ENCODE measurements around the gene TRIM16. TPM values are rescaled to one million over a fixed set of nuclear protein-coding genes. Genes with fewer than 3 reads are reported as not detected.

The TRIM16 gene
- total RNA-seq, 2 donors from 2014 or later: 15.0 to 26.3 TPM

DNA sequence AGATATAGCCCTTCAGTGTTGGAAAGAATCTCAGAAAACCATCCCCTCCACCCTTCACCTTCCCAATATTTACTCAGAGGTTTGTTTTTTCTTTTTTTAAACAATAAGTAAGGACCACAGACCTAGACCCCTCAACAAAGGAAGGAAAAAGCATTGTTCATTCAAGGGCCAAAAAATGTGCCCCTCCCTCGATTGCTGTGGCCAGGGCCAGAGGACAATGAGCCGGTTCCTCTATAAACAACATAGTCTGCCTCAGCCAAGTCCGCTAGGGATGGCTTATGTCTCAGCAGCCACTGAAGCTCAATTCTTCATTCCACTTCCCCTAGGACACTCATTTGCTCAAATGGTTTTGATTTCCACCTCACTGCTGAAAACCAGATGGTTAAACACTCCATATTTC lies 24.0 kb downstream of the TRIM16 start:
- no peak overlapping the region for H3K4me3 ChIP-seq
- H3K4me1 ChIP-seq (ENCODE audit: control insufficient read depth in 1 of 2, low read depth in 2 of 2): no peaks in the 10 kb centered on the region
- H3K27me3 ChIP-seq (replicated peaks; ENCODE audit: insufficient read depth): no peaks in the 10 kb centered on the region
- no peaks in the 10 kb centered on the region for H3K9me3 ChIP-seq
- no peak for ATAC-seq (ENCODE audit: insufficient number of reproducible peaks, low FRiP score, low read depth)
- H3K27ac ChIP-seq: no peak overlapping the region
- DNase-seq (ENCODE audit: low spot score): no peak
- TF ChIP-seq, protein P1, sequence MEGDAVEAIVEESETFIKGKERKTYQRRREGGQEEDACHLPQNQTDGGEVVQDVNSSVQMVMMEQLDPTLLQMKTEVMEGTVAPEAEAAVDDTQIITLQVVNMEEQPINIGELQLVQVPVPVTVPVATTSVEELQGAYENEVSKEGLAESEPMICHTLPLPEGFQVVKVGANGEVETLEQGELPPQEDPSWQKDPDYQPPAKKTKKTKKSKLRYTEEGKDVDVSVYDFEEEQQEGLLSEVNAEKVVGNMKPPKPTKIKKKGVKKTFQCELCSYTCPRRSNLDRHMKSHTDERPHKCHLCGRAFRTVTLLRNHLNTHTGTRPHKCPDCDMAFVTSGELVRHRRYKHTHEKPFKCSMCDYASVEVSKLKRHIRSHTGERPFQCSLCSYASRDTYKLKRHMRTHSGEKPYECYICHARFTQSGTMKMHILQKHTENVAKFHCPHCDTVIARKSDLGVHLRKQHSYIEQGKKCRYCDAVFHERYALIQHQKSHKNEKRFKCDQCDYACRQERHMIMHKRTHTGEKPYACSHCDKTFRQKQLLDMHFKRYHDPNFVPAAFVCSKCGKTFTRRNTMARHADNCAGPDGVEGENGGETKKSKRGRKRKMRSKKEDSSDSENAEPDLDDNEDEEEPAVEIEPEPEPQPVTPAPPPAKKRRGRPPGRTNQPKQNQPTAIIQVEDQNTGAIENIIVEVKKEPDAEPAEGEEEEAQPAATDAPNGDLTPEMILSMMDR (IDR thresholded peaks at IDR 0.05): no peak
- no peaks in the 10 kb centered on the region for H3K36me3 ChIP-seq

DNA sequence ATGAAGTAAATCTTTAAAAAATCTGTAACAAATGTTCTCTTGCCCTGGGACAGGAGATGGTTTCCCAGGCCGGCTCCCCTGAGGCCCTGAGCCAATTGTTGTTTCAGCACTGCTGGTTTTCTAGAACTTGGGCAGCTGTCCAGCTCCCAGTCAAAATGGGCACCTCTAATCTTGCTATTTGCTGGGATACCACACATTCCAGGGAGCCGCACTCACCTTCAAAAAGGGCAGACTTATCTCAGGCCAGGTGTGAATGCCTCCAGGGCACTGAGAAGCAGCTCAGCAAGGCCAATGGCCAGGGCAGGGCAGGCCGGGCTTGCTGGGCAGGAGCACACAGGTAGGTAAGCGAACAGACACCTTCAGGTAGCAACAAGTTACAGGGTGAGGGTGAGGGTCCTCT lies 24.4 kb downstream of the TRIM16 start:
- H3K9me3 ChIP-seq: no peaks in the 10 kb centered on the region
- no peak overlapping the region for H3K4me3 ChIP-seq
- ATAC-seq (ENCODE audit: insufficient number of reproducible peaks, low FRiP score, low read depth) (no peak), DNase-seq (ENCODE audit: low spot score) (no peak)
- no peaks in the 10 kb centered on the region for H3K36me3 ChIP-seq
- H3K4me1 ChIP-seq (ENCODE audit: control insufficient read depth in 1 of 2, low read depth in 2 of 2): no peaks in the 10 kb centered on the region
- TF ChIP-seq, protein P1 (IDR thresholded peaks at IDR 0.05): no peak
- no peaks in the 10 kb centered on the region for H3K27me3 ChIP-seq (replicated peaks; ENCODE audit: insufficient read depth)
- H3K27ac ChIP-seq: no peak overlapping the region

DNA sequence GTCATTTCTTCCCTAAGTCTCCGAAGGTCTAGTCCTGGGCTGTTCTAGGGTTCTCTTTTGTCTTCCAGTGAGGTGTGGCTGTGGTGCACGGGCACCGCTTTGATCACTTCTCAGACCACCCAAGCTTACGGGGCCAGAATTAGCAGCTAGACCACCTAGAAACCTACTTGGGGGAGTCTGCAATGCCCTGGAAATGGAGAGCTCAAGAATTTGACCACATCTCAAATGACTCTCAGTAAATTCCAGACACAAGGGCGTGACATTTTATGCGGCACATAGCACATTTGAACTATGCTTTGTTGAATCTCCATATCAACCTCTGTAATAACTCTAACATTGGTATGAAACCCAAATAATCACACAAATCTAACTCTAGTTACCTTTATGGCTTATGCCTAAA lies 24.9 kb downstream of the TRIM16 start:
- Histone ChIP-seq H3K4me3 (no peak overlapping the region), H3K27me3 (replicated peaks; ENCODE audit: insufficient read depth) (no peaks in the 10 kb centered on the region), H3K27ac (no peak overlapping the region), H3K9me3 (no peaks in the 10 kb centered on the region), H3K36me3 (no peaks in the 10 kb centered on the region), H3K4me1 (ENCODE audit: control insufficient read depth in 1 of 2, low read depth in 2 of 2) (no peaks in the 10 kb centered on the region)
- no peak for ATAC-seq (ENCODE audit: insufficient number of reproducible peaks, low FRiP score, low read depth)
- DNase-seq (ENCODE audit: low spot score): no peak
- TF ChIP-seq, protein P1 (IDR thresholded peaks at IDR 0.05): no peak

DNA sequence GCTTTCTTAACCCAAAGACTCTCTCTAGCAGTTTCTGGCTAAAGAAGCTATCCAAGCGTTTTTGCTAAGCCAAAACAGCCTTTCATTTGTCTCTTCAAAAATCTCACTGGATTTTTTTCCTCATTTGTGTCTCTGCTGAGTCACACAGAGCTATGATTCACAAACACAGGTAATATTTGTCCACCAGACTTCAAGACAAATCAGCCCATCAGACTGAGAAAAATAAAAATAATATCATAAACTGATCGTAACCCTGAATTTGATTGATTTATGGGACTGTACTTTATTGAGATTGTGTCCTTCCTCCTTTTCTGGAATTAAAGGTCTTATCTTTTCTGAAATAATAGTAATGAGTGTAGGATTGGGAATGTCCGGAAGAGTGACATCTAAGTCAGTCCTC lies 25.8 kb downstream of the TRIM16 start:
- H3K9me3 ChIP-seq: no peaks in the 10 kb centered on the region
- TF ChIP-seq, protein P1 (IDR thresholded peaks at IDR 0.05): no peak

DNA sequence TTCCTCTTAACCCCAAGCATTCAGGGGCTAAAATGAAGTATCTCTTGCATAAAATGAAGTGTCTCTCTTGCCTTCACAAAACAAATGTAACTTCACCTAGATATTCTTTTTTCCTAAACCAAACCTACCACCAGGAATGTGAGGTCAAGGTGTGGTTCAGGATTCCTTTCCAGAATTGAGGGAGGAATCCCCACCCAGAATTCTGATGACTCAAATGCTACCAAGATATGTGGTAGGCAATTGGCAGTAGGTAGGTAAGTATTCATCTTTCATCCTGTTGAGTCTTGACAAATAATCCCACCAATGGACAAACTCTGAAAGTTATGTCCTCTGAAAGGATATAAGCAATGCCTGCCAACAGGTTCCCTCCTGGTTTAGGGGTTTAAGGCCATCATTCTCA lies 26.2 kb downstream of the TRIM16 start:
- no peaks in the 10 kb centered on the region for H3K36me3 ChIP-seq
- no peaks in the 10 kb centered on the region for H3K27me3 ChIP-seq (replicated peaks; ENCODE audit: insufficient read depth)
- no peaks in the 10 kb centered on the region for H3K9me3 ChIP-seq
- TF ChIP-seq, protein P1 (IDR thresholded peaks at IDR 0.05): no peak
- ATAC-seq (ENCODE audit: insufficient number of reproducible peaks, low FRiP score, low read depth) (no peak), DNase-seq (ENCODE audit: low spot score) (no peak)
- H3K4me1 ChIP-seq (ENCODE audit: control insufficient read depth in 1 of 2, low read depth in 2 of 2): no peaks in the 10 kb centered on the region
- H3K4me3 ChIP-seq: no peak overlapping the region
- H3K27ac ChIP-seq: no peak overlapping the region

More for the DNA sequence above, 25.8 kb downstream of the TRIM16 start:
- no peaks in the 10 kb centered on the region for H3K36me3 ChIP-seq
- DNase-seq (ENCODE audit: low spot score) (no peak), ATAC-seq (ENCODE audit: insufficient number of reproducible peaks, low FRiP score, low read depth) (no peak)
- H3K4me3 ChIP-seq: no peak overlapping the region
- no peak overlapping the region for H3K27ac ChIP-seq
- no peaks in the 10 kb centered on the region for H3K4me1 ChIP-seq (ENCODE audit: control insufficient read depth in 1 of 2, low read depth in 2 of 2)
- H3K27me3 ChIP-seq (replicated peaks; ENCODE audit: insufficient read depth): no peaks in the 10 kb centered on the region
